Parathyroid adenoma (tissue), 2 donors: ENCODE data around the gene WDR26.

Experiments
- H2AFZ ChIP-seq: fragments of 300-600 bp; sonication (generic); one replicate; pipeline ENCODE4 v1.7.0; 2017; ENCODE audit warnings: antibody characterized with exemption, mild to moderate bottlenecking
- H3K27ac ChIP-seq: fragments of 300-600 bp; sonication (generic); one replicate; pipeline ENCODE4 v1.7.0; 2017
- H3K27me3 ChIP-seq: fragments of 300-600 bp; sonication (generic); one replicate; pipeline ENCODE4 v1.7.0; 2017; ENCODE audit warnings: low read length; ENCODE audit not compliant: control insufficient read depth, insufficient read depth
- H3K36me3 ChIP-seq: fragments of 300-600 bp; sonication (generic); one replicate; pipeline ENCODE4 v1.7.0; 2017; ENCODE audit warnings: low read length; ENCODE audit not compliant: control insufficient read depth, insufficient read depth
- H3K4me1 ChIP-seq: fragments of 300-600 bp; sonication (generic); one replicate; pipeline ENCODE4 v1.7.0; 2017; ENCODE audit warnings: control low read depth
- H3K4me2 ChIP-seq: fragments of 300-600 bp; sonication (generic); one replicate; pipeline ENCODE4 v1.7.0; 2017; ENCODE audit warnings: low read length
- H3K4me3 ChIP-seq: fragments of 300-600 bp; sonication (generic); one replicate; pipeline ENCODE4 v1.7.0; 2017; ENCODE audit warnings: low read depth, low read length
- H3K79me2 ChIP-seq: fragments of 300-600 bp; sonication (generic); one replicate; pipeline ENCODE4 v1.7.0; 2017; ENCODE audit warnings: control low read depth
- H3K9ac ChIP-seq: fragments of 300-600 bp; sonication (generic); one replicate; pipeline ENCODE4 v1.7.0; 2017; ENCODE audit warnings: mild to moderate bottlenecking
- H3K9me3 ChIP-seq: fragments of 300-600 bp; sonication (generic); one replicate; pipeline ENCODE4 v1.7.0; 2017; ENCODE audit warnings: low read length; ENCODE audit not compliant: control insufficient read depth
- TF ChIP-seq, protein P1 (sequence below): fragments of 300-600 bp; sonication (generic); IDR thresholded peaks from one replicate; pipeline ENCODE4 v1.7.0; 2017; ENCODE audit warnings: antibody characterized with exemption, mild to moderate bottlenecking
- donor health status: primary hyperparathyroidism.

The WDR26 gene

DNA sequence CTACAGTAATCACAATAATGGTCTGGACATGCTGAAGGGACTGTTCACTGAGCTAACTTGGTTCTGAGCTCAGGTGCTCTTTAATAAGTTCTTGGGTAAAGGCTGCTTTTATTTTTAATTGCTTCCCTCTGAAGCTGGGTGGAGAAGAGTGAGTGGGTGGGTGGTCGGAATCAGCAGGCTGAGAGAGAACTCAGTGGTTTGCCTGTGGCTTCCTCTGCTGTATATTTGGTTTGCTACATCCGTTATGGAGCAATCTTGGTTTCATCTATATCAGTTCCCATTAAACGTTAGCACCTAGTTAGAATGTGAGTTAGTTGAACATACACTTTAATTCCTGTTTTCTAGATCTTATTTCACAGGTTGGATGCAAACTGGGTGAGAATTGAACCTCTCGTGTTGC, 54.6 kb downstream of the WDR26 start:
- TF ChIP-seq, protein P1, sequence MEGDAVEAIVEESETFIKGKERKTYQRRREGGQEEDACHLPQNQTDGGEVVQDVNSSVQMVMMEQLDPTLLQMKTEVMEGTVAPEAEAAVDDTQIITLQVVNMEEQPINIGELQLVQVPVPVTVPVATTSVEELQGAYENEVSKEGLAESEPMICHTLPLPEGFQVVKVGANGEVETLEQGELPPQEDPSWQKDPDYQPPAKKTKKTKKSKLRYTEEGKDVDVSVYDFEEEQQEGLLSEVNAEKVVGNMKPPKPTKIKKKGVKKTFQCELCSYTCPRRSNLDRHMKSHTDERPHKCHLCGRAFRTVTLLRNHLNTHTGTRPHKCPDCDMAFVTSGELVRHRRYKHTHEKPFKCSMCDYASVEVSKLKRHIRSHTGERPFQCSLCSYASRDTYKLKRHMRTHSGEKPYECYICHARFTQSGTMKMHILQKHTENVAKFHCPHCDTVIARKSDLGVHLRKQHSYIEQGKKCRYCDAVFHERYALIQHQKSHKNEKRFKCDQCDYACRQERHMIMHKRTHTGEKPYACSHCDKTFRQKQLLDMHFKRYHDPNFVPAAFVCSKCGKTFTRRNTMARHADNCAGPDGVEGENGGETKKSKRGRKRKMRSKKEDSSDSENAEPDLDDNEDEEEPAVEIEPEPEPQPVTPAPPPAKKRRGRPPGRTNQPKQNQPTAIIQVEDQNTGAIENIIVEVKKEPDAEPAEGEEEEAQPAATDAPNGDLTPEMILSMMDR: no peak
- Histone ChIP-seq H2AFZ (no peak overlapping the region), H3K4me2 (no peak overlapping the region), H3K4me1 (no peaks in the 10 kb centered on the region), H3K4me3 (no peak overlapping the region), H3K27ac (no peak overlapping the region), H3K36me3 (no peaks in the 10 kb centered on the region), H3K27me3 (no peaks in the 10 kb centered on the region), H3K9ac (no peak overlapping the region), H3K79me2 (no peaks in the 10 kb centered on the region), H3K9me3 (no peaks in the 10 kb centered on the region)

DNA sequence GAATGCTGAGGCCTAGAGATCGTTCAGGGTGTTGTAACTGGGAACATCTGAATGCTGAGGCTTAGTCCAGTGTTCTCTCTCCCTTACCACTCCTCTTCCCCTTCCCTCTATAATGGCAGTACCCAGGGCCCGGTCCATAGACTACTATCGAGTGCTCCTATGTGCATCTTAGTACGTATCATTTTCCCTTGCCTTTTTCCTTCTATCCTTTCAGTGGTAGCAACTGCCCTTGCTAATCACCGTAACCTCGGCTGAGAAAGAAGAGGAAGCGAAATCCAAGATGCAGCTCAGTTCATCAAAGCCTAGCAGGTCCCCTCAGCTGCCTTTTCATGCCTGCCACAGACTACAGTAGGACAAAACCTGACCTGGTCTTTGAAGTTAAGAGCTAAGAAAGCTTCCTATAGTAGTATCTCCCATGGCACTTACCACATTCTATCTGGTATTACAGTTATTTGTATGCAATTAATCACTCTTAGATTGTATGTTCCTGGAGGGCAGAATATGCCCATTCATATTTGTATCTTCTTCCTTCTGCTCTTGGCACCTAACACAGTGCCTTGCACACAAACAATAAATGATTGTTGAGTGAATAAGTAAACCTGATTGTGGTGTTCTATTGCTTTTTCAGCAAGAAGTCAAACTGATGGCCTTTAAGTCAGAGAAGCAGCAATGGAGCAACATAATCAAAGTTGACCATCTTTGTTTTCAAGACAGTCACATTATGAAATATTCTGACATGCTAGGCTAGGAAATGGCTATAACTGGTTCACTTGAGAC, 55.6 kb downstream of the WDR26 start:
- H3K36me3 ChIP-seq: no peaks in the 10 kb centered on the region
- no peak overlapping the region for H3K27ac ChIP-seq

DNA sequence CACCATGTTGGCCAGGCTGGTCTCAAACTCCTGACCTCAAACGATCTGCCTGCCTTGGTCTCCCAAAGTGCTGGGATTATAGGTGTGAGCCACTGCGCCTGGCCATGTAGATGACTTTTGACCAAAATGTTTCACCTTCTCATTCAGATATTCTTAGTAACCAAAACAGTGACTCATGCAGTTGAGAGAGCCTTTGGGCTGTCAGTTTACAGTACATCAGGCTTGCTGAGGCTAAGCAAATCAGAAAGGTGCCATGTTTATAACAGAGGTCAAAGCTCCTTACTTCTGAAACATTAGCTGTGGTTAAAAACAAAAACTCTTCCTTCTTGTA, 57.0 kb downstream of the WDR26 start:
- Histone ChIP-seq H3K27ac (no peak overlapping the region), H3K4me3 (no peak overlapping the region), H3K36me3 (no peaks in the 10 kb centered on the region), H2AFZ (no peak overlapping the region), H3K27me3 (no peaks in the 10 kb centered on the region), H3K4me1 (no peaks in the 10 kb centered on the region), H3K4me2 (no peak overlapping the region), H3K9ac (no peak overlapping the region), H3K9me3 (no peaks in the 10 kb centered on the region), H3K79me2 (no peaks in the 10 kb centered on the region)
- TF ChIP-seq, protein P1: no peak

More for the DNA sequence above, 55.6 kb downstream of the WDR26 start:
- Histone ChIP-seq H3K27me3 (no peaks in the 10 kb centered on the region), H2AFZ (no peak overlapping the region), H3K4me3 (no peak overlapping the region), H3K4me2 (no peak overlapping the region), H3K79me2 (no peaks in the 10 kb centered on the region), H3K4me1 (no peaks in the 10 kb centered on the region), H3K9ac (no peak overlapping the region), H3K9me3 (no peaks in the 10 kb centered on the region)
- TF ChIP-seq, protein P1: no peak

DNA sequence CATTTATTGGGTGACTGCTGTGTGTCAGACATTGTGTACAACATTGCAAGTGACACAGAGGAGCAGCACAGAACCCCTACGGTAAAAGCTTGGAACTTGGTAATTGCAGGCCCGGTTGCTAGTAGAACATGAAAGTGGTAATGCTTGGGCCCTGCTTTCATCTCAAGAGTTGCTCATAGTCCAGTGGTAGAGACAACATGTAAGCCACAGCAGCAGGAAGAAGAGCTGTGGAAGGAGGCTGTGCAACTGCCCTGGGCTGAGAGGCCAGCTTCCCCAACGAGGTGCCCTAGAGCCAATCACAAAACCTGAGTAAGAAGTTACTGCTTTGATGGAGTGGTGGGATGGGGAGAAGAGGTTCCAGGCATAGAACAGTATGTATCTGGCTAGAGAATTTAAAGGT, 59.5 kb downstream of the WDR26 start:
- H3K4me3 ChIP-seq: no peak overlapping the region
- no peak overlapping the region for H3K27ac ChIP-seq
- H2AFZ ChIP-seq: no peak overlapping the region
- no peak overlapping the region for H3K9ac ChIP-seq
- H3K36me3 ChIP-seq: no peaks in the 10 kb centered on the region
- no peak overlapping the region for H3K4me2 ChIP-seq
- H3K9me3 ChIP-seq: no peaks in the 10 kb centered on the region
- H3K4me1 ChIP-seq: no peaks in the 10 kb centered on the region
- TF ChIP-seq, protein P1: no peak
- H3K27me3 ChIP-seq: no peaks in the 10 kb centered on the region
- H3K79me2 ChIP-seq: no peaks in the 10 kb centered on the region

DNA sequence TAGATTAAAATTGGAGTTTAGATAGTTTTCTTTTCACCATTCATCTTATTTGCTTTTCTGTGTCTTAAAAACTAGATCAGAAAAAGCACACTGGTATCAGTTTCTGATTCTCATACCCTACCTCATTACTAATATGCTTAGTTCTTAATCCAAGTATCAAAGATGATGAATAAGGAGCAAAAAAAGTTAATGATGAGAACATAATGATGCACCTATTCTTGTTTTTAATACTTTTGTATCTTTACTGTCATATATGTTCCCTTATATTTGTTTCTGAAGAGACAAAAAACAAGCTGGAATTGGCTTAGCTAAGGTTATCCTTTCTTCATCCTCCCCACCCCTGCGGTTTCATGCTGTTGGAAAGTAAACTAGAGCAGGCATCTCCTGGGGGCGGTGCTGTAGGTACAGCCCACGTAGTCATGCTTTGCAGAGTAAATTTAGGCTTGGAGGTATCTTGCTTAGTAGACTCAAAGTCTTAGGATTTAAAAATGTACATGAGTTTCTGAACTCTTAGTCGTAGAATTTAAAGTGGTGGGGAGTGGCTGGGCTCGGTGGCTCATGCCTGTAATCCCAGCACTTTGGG, 61.5 kb downstream of the WDR26 start:
- no peaks in the 10 kb centered on the region for H3K36me3 ChIP-seq
- H3K9me3 ChIP-seq: no peaks in the 10 kb centered on the region
- no peak overlapping the region for H3K9ac ChIP-seq
- H3K4me2 ChIP-seq: no peak overlapping the region
- no peaks in the 10 kb centered on the region for H3K4me1 ChIP-seq
- TF ChIP-seq, protein P1: no peak
- no peaks in the 10 kb centered on the region for H3K79me2 ChIP-seq
- no peak overlapping the region for H3K4me3 ChIP-seq
- H3K27me3 ChIP-seq: no peaks in the 10 kb centered on the region
- H3K27ac ChIP-seq: no peak overlapping the region
- no peak overlapping the region for H2AFZ ChIP-seq
